ENCODE measurements around the gene MORC2. TPM values are rescaled to one million over a fixed set of nuclear protein-coding genes. Genes with fewer than 3 reads are reported as not detected.

Gene MORC2
- total RNA-seq, 4 donors from 2014 or later = 19.4 to 21.6 (median 20.9) TPM

DNA sequence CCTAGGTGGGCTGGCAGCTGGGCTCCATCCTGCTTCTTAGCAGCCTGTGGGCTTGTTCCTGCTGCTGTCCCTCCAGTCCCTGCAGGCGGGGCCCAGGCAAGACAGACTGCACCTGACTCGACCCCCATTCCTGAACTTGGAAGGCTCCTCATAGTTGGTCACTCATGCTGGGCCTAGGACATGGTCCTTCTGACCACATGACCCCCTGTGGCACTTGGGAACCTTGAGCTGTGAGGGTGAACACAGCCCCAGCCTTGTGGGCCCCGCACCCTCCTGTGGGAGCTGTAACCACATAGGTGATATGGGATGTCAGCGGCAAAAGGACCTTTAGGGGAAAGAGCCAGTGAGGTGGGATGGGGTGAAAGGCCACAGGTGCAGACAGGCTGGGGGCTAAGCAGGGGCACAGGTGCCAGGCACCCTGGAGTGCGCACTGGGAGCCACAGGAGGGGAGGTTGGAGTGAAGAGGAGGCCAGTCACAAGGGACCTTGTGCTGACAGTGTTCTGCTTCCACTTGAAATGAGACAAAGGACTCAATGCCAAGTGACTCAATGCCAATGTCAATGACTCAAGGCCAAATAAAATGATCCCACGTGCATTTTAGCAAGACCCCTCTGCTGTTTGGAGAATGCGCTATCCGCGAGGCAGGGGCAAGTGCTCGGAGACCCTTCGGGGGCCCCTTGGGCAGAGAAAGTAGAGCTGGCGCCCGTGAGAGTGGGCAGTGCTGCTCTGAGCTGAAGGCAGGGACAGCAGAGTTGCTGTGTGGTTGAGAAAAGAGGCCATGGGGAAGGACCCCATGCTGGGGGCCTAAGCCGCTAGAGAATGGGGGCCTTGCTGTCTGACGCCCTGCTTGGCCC is 90.7 kb downstream of the MORC2 start:
- TF ChIP-seq, protein P1, sequence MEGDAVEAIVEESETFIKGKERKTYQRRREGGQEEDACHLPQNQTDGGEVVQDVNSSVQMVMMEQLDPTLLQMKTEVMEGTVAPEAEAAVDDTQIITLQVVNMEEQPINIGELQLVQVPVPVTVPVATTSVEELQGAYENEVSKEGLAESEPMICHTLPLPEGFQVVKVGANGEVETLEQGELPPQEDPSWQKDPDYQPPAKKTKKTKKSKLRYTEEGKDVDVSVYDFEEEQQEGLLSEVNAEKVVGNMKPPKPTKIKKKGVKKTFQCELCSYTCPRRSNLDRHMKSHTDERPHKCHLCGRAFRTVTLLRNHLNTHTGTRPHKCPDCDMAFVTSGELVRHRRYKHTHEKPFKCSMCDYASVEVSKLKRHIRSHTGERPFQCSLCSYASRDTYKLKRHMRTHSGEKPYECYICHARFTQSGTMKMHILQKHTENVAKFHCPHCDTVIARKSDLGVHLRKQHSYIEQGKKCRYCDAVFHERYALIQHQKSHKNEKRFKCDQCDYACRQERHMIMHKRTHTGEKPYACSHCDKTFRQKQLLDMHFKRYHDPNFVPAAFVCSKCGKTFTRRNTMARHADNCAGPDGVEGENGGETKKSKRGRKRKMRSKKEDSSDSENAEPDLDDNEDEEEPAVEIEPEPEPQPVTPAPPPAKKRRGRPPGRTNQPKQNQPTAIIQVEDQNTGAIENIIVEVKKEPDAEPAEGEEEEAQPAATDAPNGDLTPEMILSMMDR (IDR thresholded peaks at IDR 0.05; ENCODE audit: low read depth) = no peak

DNA sequence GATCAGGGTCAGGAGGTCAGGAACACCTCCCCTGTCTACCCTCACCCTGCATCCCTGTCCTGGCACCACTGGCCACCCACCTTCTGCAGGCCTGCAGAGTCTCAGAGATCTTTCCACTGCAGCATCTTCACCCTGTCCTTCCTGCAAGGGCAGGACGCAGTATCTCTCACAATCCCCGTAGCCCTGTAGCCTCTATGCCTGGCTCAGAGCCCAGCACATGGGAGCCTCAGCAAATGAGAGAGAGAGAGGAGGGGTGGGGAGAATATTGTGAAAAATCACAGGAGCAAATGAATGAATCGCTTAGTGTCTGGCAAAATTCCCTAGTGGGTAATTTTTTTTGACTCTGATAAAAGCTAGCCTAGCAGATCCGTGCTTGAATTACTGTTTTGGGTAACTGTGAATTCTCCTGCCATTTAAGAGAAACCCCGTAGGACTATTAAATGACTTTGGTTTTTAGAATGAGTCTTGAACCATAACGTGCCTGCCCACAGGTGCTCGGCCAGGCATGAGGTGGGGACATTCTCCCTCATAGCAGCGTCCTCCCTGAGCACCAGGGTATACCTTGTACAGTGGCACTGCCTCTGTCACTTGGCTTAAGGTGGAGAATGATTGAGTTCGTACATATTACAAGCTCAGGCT is 91.5 kb downstream of the MORC2 start:
- TF ChIP-seq, protein P1 (IDR thresholded peaks at IDR 0.05; ENCODE audit: low read depth) = no peak

DNA sequence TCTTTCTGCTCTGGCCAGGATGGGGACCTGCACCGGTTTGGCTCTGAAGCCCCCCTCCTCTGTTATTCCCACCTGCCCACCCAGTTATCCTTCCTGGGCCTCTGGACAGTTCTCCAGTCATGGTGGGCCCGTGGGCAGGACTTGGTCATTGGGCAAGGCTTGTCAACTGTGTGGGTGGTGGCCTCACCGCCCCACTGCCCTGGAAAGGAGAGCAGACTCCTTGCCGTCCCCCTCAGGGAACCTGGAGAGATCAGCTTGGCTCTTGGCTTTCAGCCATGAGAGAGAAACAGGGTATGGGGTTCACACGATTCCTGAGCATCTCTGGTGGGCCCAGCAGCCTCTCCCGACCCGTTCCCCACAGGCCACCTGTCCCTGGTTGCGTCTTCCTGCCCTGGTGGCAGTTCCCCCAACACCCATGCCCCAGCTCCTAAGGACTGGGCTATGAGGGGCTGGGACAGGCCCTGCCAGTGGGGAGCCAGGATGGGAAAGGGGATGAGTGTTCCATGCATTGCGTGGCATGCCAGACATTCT is 92.3 kb downstream of the MORC2 start:
- TF ChIP-seq, protein P1 (IDR thresholded peaks at IDR 0.05; ENCODE audit: low read depth) = no peak

DNA sequence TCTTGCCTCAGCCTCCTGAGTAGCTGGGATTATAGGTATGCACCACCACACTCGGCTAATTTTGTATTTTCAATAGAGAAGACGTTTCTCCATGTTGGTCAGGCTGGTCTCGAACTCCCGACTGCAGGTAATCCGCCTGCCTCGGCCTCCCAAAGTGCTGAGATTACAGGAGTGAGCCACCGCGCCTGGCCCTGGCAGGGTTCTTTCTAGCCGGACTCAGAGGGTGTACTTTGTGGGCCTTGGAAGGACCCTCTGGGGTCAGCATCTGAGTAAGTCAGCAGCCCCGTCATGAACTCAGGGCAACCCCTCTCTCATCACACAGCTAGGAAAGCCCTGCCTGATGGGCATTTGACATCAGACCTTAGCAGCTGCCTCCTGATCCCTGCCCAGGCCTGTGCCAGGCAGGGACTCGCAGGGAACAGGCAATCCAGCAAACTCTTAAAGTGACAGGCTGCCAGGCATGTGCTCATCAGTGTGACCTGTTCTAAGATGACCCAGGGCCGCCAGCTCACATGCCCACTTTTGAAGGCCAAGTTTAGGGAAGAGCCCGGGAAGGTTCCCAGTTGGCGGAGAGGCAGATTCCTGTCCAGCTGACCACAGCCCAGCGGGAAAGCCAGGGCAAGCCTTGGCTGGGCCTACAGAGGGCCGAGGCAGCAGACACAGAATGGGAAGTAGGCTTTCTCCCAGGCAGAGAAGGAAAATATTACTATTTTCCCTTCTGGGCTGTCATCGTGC is 92.9 kb downstream of the MORC2 start:
- TF ChIP-seq, protein P1 (IDR thresholded peaks at IDR 0.05; ENCODE audit: low read depth) = no peak

Small RNA genes lying within 50 kb of the gene (small RNA-seq; reads per million reads assigned to genes)
- not detected for gene RF01892

Other genes starting within 250 kb of the MORC2 start
- 10 to 100 TPM; 57.9 to 78.8 (median 71.1) TPM for gene TUG1, start 491 bp upstream of the MORC2 start, total RNA-seq
- gene SMTN, start 112.5 kb upstream of the MORC2 start, total RNA-seq = 100 to 1,000 TPM in 1 of 4 donors, 10 to 100 TPM in 3; 16.6 to 107 (median 19.4) TPM
- gene SELENOM, start 138.8 kb upstream of the MORC2 start, total RNA-seq = 100 to 1,000 TPM; 226 to 360 (median 279) TPM
- gene INPP5J, start 154.2 kb upstream of the MORC2 start, total RNA-seq = not detected
- not detected for gene PLA2G3, start 171.7 kb upstream of the MORC2 start, total RNA-seq
- 10 to 100 TPM; 29.1 to 49.1 (median 32.6) TPM for gene RNF185, start 191.4 kb upstream of the MORC2 start, total RNA-seq
- 10 to 100 TPM; 15.4 to 26.4 (median 22.6) TPM for gene LIMK2, start 243.5 kb upstream of the MORC2 start, total RNA-seq